ENCODE results near the gene SHB. TPM values are rescaled to one million over a fixed set of nuclear protein-coding genes. Genes with fewer than 3 reads are reported as not detected.

SHB gene
- polyA plus RNA-seq, 1 donor, result 9.1 TPM

GRCh38 chr9:38088006-38088925, 19.2 kb upstream of the SHB start:
- no peak for DNase-seq

DNA sequence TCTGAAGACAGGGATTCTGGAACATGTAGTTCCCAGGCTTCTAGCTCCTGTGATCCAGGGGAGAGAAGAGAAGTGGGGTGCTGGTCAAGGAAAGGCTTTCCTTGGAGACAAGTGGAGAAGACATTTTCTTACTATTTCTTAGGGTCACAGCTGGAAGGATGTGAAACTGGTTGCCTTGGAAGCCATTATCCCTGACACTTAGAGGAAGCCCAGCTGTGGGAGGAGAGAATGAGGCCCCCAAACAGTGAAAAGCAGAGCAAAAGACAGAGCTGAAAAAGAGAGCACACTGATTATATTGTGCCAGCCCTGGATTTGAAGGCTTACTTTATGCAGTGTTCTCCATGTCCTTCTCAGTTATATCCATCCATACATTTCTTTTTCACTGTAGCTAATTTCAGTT, 17.5 kb upstream of the SHB start:
- DNase-seq, result no peak

DNA sequence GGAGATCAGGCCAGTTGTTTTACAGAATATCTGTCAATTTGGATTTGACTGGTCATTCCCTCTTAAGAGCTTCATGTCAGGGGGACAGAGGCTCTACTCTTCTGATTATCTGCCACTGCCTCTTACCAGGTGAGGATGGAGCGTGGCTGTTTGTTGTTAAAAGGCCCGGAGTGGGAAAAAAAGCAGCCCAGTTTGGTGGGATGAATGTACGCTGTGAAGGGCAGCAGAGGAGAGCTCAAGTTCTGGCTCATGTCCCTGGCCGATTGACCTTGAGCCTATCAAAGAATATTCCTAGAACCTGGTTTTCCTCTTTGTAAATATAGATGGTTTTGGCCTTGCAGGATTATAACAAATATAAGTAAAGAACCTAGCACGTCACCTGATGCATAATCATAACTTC, 16.3 kb upstream of the SHB start:
- DNase-seq, result no peak

DNA sequence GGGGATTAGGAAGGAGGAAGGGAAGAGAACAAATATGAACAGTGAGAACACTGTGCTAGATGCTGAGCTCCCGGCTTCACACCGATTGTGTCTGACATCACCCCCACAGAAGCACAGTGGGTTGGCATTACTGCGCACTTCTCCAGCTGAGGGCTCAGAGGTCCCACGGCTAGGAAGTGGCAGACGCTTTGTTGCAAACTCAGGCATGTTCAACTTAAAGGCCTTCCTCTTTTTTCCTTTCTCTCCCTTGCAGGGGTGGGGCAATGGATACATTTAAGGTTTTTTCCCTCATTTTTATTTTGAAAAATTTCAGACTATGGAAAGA, 15.5 kb upstream of the SHB start:
- no peak for DNase-seq

- DNase-seq, result no peak
Observed at GRCh38 chr9:38083858-38084555, 15.0 kb upstream of the SHB start.

- no peak for DNase-seq
Observed at GRCh38 chr9:38082446-38083287, 13.6 kb upstream of the SHB start.

GRCh38 chr9:38081356-38082108, 12.5 kb upstream of the SHB start:
- DNase-seq, result no peak

GRCh38 chr9:38079461-38080031, 10.5 kb upstream of the SHB start:
- DNase-seq, result no peak

- DNase-seq, result no peak
Observed at GRCh38 chr9:38075272-38075671, 6.2 kb upstream of the SHB start.

- DNase-seq, result no peak
Observed at GRCh38 chr9:38074441-38074961, 5.5 kb upstream of the SHB start.

DNA sequence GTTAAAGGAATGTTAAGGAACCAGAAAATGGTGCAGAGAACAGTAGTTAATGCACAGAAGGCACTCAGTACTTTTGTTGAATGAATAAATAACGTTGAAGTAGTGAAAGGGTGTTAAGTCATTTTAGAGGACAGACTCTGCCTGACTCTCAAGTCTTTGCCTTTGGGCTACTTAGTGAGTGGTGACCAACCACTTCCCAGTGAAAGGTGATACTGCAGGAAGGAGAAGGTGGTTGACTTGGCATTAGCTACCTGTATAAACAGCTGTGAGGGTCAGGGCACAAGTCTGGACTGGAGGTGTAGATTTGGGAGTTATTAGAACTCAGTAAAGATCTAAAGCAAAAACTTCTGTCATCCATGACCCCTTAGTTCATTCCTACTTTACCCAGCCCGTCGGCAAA, 4.9 kb upstream of the SHB start:
- DNase-seq, result no peak

DNA sequence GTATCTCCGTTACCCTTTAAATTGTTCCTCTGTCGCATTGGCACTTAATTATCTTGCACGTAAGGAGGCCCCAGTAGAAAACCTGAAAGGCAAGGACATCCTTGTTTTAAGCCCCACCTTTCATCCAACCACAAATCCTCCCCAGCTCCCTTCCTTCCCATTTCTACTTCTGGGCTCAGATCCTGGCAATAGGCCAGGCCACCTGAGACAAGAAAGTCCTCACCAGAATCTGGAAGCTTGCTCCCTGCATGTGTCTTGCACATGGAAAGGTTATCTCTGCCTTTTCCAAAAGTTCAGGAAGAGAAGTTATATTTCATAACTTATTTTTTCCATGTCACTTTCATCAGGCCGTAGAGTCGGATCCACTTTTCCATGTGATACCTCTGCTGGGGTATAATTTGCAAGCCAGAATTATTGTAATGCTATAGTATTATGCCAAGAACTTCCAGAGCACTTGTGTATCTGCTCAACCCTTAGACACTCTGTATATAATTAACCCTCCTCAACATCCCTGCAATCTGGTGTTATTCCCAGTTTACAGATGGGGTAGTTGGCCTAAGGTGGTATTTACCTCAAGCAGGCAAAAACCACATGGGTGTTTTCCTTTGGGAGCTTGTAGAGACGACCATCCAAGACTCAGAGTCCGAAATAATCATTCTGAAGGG, 2.6 kb upstream of the SHB start:
- no peak for DNase-seq

DNA sequence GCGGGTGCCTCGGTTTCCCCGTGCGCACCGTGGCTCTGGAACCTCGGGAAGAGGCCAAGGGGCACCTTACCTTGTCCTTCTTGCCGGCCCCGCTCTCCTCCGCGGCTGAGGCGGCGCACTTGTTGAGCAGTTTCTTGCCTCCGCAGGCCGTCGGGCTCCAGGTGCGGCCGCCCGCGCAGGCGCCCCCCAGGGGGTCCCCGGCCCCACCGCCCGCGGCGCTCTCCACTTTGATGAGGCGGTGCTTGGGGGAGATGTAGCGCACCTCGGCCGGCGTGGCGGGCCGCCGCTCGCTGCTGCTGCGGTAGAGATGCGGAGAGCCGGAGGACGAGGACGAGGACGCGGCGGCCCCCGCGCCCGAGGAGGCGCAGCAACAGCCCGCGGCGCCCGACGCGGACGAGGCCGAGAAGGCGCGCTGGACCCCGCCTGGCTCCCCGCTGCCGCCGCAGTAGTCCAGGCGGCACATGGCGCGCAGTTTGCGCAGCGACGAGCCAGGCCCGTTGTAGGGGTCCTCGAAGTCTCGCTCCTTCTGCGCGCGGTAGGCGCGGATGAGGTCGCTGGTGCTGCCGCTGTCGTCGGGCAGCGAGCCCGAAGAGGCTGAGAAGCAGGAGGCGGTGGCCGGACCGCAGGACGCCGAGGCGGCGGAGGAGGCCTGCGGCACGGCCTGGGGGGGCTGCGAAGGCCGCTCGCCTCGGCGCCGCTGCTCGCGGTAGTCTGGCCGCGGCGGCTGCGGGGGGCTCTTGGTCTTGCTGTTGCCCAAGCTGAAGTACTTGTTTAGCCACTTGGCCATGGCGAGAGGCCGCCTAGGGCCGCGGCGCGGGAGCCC, 957 bp downstream of the SHB start:
- DNase-seq, result no peak

DNA sequence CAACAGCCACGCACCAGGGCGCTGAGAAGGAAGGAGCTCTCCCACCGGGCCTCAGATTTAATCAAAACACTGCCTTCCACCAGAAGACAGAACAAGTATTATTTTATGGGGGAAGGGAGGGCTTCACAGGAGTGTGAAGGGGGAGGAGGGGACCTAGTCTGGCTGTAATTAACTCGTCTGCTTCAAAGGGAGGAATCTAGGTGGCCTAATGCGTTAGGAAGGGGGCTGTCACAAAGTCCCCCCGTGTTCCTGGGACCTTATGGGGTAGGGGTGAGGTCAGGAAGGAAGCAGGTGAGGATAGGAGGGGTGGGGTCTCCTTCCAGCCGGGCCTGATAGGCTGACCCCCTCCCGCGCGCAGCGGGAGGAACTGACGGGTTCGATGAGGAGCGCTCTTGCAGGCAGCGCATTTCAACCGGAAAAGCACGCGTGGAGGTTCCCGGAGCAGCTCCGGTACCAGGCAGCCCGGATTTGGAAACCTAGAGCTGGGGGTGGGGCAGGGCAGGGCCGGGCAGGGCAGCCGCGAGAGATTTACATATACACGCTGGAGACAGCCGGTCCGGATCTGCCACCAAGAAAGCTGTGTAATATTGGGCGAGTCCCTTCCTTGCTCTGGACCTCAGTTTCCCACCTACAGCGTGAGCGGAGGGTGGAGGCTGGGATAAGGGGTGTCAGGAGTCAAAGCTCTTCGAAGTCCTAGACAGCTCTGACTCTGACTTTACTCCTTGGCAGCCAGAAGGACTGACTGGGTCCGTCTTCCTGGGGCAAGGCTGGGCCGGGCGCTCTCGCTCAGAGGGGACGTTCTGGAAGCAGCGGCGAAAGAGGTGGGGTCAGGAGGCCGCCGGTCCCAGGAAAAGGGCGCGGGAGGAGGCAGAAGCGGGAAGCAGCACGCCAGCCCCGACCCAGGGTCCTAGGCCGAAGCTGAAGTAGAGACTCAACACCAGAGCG, 1.8 kb downstream of the SHB start:
- DNase-seq, result no peak

DNA sequence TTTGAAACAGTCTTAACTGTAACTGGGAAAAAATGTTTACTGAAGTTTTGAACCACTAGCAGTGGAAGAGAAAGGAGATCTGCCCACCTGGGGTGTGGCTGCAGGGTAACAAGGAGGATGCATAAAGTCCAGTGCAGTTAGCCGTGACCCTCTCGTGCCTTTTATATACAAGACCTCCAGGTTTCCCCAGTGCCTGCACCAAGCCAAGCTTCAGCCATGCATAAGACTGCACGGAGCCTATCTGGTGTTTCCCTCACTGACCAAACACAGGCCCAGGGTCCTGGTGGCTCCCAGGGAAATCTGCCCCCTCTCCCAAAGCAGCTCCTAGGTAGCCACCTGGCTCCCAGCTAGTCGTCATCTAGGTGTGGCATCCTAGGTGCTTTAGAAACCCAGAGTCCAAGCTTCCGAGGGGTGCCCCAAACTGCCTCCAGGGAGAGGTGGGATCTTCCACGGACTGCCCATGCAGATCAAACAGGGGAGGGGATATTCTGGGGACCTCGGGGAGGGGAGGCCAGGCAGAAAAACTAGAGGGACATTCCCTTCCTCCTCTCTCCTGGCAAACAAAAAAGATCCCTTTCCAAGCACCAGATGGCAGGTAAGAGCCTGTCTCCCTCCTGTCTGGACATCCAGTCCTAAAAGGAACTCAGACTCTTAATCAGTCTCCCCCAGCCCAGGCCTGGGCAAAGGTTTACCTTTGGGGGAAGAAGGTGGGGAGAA, 2.7 kb downstream of the SHB start:
- no peak for DNase-seq

DNA sequence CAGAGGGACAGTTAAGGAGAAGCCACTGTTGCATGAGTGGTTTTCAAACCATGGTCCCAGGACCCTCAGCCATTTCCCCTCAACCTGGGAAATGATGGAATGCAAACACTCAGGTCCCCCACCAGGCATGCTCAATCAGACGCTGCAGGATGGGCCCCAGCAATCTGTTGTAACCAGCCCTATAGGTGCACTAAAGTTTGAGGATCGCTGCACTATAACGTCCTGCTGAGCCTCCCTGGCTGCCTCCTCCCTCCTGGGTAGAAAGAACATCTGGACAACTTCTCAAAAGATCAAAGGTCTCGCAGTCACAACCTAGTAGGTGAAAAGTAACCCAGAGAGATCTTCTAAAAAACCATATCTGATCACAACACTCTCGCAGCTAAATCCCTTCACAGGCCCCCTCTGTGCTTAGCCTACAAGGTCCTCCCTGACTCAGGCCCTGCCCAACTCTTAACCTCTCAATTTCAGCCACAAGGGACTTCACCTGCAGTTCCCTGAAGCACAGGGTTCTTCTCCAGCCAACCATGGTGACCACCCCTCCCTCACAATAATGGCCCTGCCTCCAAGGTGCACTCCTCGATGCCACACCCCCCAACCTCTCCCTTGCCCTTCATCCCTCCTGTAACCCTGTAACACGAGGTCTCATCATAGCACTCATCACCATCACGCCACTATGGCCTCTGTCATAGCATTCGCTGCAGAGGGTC, 3.5 kb downstream of the SHB start:
- DNase-seq, result no peak

DNA sequence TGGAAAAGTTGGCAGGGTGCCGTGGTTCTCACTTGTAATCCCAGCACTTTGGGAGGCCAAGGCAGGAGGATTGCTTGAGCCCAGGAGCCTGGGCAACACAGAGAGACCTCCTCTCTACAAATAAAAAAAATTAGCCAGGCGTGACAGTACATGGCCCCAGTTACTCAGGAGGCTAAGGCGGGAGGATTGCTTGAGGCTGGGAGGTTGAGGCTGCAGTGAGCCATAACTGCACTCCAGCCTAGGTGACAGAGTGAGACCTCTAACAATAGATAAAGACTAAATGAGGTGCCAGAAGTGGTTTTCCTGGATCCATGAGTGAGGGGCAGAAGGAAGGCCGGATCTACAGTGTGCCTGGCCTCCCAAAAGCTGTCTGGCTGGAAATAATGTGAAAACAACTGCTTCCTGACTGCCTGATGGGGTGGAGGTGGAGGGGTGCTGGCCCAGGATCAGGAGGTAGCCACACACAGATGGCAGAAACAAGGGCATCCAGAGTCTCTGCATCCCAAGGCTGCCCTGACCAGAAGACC, 4.1 kb downstream of the SHB start:
- DNase-seq, result no peak

- DNase-seq, result no peak
Observed at GRCh38 chr9:38063363-38063707, 5.7 kb downstream of the SHB start.
